SH-SY5Y (cell line): ENCODE measurements around the gene LMO1.

Experiments
- GATA2 ChIP-seq: IDR thresholded peaks from 2 replicates; pipeline ENCODE4 v1.6.1; 2011; ENCODE audit warnings: mild to moderate bottlenecking, low read depth, low read length
- GATA3 ChIP-seq: IDR thresholded peaks from 2 replicates; pipeline ENCODE4 v1.6.1; 2011; ENCODE audit warnings: low read depth, mild to moderate bottlenecking, low read length, moderate library complexity

DNA sequence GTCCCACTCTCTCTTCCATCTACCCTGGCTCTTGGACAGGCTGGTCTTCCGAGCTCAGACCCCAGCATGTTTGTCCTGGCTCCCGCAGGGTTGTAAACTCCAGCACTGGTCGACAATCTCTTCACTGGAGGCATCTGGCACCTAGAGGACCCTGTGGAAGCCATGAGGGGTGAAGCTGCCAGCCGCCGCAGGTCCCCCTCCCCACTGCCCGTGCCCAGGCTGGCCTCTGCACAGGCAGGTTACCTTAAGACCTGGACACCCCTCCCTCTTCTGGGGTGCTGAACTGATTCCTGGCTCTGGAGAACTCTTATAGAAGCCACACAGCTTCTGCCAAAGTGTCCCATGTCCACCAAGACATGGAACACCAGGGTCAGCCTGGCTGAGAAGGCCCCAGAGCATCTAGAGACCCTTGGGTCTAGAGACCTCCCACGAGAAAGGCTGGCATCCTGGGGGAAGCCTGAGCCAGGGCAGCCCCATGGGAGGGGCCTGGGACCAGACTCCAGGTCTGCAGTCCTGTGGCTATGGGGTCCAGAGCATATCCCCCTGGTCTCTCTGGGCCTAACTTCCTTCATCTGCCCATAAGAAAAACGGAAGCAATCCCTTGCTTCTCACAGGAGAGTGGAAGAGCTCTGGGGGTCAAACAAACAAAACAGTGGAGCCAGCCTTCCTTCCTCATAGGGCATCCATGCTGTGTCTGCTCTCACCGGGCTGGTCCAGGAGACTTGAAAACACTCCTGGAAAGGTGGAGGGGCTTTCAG is 30.6 kb downstream of the LMO1 start:
- TF ChIP-seq GATA2 (no peak), GATA3 (no peak)
